RCC 7860 (cell line): ENCODE measurements around the gene ZNF747.
"Not testable (repeated sequence)": the region's sequence is repeated elsewhere in the genome, so short reads cannot be mapped to it uniquely, and the experiment has no call there.

ENCODE experiments used
- DNase-seq: peaks from one replicate; pipeline ENCODE4 v3.0.0-alpha.2; 2015; ENCODE audit warnings: low spot score
- FAIRE-seq: peaks from 2 replicates; lab custom pipeline; 2012; peaks lifted over from hg19 to GRCh38; lab: Jason Lieb, UNC

Gene ZNF747

GRCh38 chr16:30535106-30535776 lies 583 bp upstream of the ZNF747 start:
- no peak for DNase-seq
- no peak for FAIRE-seq

- DNase-seq (no peak), FAIRE-seq (no peak)
Observed at GRCh38 chr16:30533748-30534367, 800 bp downstream of the ZNF747 start.

DNA sequence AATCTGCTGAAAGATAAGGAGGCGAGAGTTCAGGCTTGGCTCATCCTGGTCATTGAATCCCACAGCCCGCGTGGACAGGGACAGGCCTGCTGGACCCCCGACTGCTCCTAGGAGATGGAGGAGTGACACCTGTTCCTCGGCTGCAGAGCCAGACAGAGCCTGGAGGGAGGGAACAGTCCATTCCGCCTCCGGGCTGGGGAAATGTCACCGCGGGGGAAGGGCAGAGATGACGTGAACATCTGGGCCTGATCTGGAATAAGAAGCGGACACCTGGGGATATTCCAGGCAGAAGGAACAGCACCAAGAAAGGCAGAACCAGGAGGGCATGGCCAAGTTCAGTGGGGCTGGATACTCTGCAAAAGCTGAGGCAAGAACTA lies 1.5 kb downstream of the ZNF747 start:
- no peak for FAIRE-seq
- no peak for DNase-seq

GRCh38 chr16:30532285-30533145 lies 2.1 kb downstream of the ZNF747 start:
- FAIRE-seq = no peak

GRCh38 chr16:30530163-30531037 lies 4.3 kb downstream of the ZNF747 start:
- no peak for DNase-seq
- no peak for FAIRE-seq

More at GRCh38 chr16:30532285-30533145, 2.1 kb downstream of the ZNF747 start:
- DNase-seq = no peak

GRCh38 chr16:30528799-30529457 lies 5.7 kb downstream of the ZNF747 start:
- DNase-seq (no peak), FAIRE-seq (no peak)

- DNase-seq (no peak), FAIRE-seq (no peak)
Observed at GRCh38 chr16:30527635-30528178, 7.0 kb downstream of the ZNF747 start.

- FAIRE-seq = peak; percentile 82
- DNase-seq = peak; percentile 91
Observed at GRCh38 chr16:30526823-30527634, 7.6 kb downstream of the ZNF747 start.

GRCh38 chr16:30526137-30526822 lies 8.4 kb downstream of the ZNF747 start, which contains the start of gene ZNF768:
Gene ZNF768, minus strand, starts transcription at chr16:30526566. Its CDS starts 153 bp downstream, at chr16:30526413.
- DNase-seq (no peak), FAIRE-seq (no peak)

DNA sequence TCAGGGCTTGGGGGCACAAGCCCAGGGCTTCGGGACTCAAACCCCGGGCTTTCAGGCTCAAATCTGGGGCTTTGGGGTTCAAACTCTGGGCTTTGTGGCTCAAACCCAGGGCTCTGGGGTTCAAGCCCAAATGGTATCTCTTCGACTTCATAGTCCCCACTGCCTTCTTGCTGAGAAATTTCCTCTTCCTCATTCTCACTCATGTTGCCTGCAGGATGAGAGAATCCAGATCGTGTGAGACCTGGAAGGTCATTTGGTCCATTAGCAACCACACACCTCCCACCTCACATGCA lies 8.9 kb downstream of the ZNF747 start:
- FAIRE-seq = no peak
- no peak for DNase-seq

DNA sequence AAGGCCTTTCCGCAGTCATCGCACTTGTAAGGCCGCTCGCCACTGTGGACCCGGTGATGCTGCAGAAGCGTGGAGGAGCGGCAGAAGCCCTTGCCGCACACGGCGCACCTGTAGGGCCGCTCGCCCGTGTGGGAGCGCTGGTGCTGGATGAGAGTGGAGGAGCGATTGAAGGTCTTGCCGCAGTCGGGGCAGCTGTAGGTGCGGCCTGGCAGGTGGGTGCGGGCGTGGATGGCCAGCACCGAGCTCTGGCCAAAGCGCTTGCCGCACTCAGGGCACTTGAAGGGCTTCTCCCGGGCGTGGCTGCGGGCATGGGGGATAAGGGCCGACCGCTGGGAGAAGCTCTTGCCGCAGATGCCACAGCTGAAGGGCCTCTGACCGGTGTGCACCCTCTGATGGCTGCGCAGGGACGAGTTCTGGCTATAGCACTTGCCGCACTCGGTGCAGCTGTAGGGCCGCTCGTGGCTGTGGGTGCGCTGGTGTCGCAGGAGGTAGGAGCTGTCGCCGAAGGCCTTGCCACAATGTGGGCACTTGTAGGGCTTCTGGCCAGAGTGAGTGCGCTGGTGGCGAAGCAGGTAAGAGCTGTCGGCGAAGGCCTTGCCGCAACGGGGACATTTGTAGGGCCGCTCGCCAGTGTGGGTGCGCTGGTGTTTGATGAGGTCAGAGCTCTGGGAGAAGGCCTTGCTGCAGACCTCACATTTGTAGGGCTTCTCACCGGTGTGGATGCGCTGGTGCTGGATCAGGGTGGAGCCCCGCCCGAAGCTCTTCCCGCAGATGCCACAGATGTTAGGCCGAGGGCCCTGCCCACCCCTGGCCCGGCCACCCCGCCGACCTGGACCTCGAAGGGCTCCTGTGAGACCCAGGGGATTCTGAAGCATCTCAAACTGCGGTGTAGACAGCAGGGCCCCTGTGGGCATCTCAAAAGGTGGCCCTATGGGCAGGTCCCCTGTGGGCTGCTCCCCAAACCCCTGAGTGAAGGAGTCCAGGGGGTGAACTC lies 9.8 kb downstream of the ZNF747 start:
- no peak for FAIRE-seq
- no peak for DNase-seq

- FAIRE-seq = no peak
Observed at GRCh38 chr16:30523768-30524574, 10.7 kb downstream of the ZNF747 start.

GRCh38 chr16:30522702-30523463 lies 11.8 kb downstream of the ZNF747 start:
- FAIRE-seq = not testable (repeated sequence)

More at GRCh38 chr16:30523768-30524574, 10.7 kb downstream of the ZNF747 start:
- no peak for DNase-seq

GRCh38 chr16:30521873-30522641 lies 12.6 kb downstream of the ZNF747 start:
- peak; percentile 58 for FAIRE-seq
- DNase-seq = peak; percentile 83

More at GRCh38 chr16:30522702-30523463, 11.8 kb downstream of the ZNF747 start:
- not testable (repeated sequence) for DNase-seq

- DNase-seq (no peak), FAIRE-seq (no peak)
Observed at GRCh38 chr16:30521476-30521872, 13.2 kb downstream of the ZNF747 start.
